Thymus (tissue), 11 donors: ENCODE measurements around the gene CYB5D1. TPM values are rescaled to one million over a fixed set of nuclear protein-coding genes. Genes with fewer than 3 reads are reported as not detected.

Experiments used
- DNase-seq, 9 donors: peaks; one replicate each; pipeline ENCODE4 v3.0.0-alpha.2; 2013; ENCODE audit warnings: low spot score in 9 of 9, low read depth in 6 of 9, missing footprints in 1 of 9
- H3K27ac ChIP-seq, 2 donors: one replicate each; pipeline ENCODE4 v1.5.1; 2013; ENCODE audit warnings: control low read depth in 1 of 2, low read depth in 1 of 2, low read length in 1 of 2, mild to moderate bottlenecking in 1 of 2, moderate library complexity in 1 of 2
- H3K27me3 ChIP-seq, 2 donors: one replicate each; pipeline ENCODE4 v1.5.1; 2013; ENCODE audit warnings: low read length in 1 of 2; ENCODE audit not compliant: control insufficient read depth in 2 of 2, insufficient read depth in 1 of 2
- H3K36me3 ChIP-seq, 2 donors: one replicate each; pipeline ENCODE4 v1.5.1; 2013; ENCODE audit warnings: low read length in 1 of 2, mild to moderate bottlenecking in 1 of 2, moderate library complexity in 1 of 2; ENCODE audit not compliant: control insufficient read depth in 2 of 2, insufficient read depth in 2 of 2
- H3K4me1 ChIP-seq, 2 donors: one replicate each; pipeline ENCODE4 v1.5.1; 2013; ENCODE audit warnings: low read length in 2 of 2; ENCODE audit not compliant: control insufficient read depth in 2 of 2, insufficient read depth in 2 of 2
- H3K4me3 ChIP-seq, 2 donors: one replicate each; pipeline ENCODE4 v1.5.1; 2013; ENCODE audit warnings: low read length in 2 of 2, control low read depth in 1 of 2, mild to moderate bottlenecking in 1 of 2
- H3K9me3 ChIP-seq, 2 donors: one replicate each; pipeline ENCODE4 v1.5.1; 2013; ENCODE audit warnings: low read length in 1 of 2, mild to moderate bottlenecking in 1 of 2; ENCODE audit not compliant: control insufficient read depth in 2 of 2, insufficient read depth in 1 of 2
- WGBS: extraction: QIAGEN DNeasy Blood & Tissue Kit; methylation state at CpG from one replicate; pipeline ENCODE4 v1.1.7; 2013; 5-methylcytosine and 5-hydroxymethylcytosine counted together
- polyA plus RNA-seq: library from polyadenylated mRNA; stranded (reverse); fragments of 200-250 nt; gene quantifications from one replicate; pipeline ENCODE4 v1.2.3, GENCODE V29; 2013
- total RNA-seq: library from RNA; stranded (reverse); fragments of 120-200 nt; gene quantifications from one replicate; pipeline ENCODE4 v1.2.4, GENCODE V29; 2013
- donor health status: healthy.

The CYB5D1 gene
- total and polyA plus RNA-seq, 2 donors: 6.0 to 8.2 TPM

DNA sequence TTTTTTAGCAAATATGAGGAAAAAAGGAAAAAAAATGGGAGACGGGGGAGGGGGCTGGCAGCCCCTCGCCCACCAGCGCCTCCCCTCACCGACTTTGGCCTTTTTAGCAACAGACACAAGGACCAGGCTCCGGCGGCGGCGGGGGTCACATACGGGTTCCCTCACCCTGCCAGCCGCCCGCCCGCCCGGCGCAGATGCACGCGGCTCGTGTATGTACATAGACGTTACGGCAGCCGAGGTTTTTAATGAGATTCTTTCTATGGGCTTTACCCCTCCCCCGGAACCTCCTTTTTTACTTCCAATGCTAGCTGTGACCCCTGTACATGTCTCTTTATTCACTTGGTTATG lies 4.1 kb upstream of the CYB5D1 start:
- Histone ChIP-seq H3K27me3 (no peaks in the 10 kb centered on the region), H3K27ac (no peak overlapping the region), H3K4me1 (peaks cover 27 to 53% of the 10 kb centered on the region in 2 donors), H3K9me3 (peaks cover 0 to 17% of the 10 kb centered on the region in 2 donors), H3K36me3 (peaks cover 67 to 68% of the 10 kb centered on the region in 2 donors), H3K4me3 (no peak overlapping the region)
- no peak for DNase-seq
- 97% methylated on average over 21 of the region's 21 CpGs for WGBS

DNA sequence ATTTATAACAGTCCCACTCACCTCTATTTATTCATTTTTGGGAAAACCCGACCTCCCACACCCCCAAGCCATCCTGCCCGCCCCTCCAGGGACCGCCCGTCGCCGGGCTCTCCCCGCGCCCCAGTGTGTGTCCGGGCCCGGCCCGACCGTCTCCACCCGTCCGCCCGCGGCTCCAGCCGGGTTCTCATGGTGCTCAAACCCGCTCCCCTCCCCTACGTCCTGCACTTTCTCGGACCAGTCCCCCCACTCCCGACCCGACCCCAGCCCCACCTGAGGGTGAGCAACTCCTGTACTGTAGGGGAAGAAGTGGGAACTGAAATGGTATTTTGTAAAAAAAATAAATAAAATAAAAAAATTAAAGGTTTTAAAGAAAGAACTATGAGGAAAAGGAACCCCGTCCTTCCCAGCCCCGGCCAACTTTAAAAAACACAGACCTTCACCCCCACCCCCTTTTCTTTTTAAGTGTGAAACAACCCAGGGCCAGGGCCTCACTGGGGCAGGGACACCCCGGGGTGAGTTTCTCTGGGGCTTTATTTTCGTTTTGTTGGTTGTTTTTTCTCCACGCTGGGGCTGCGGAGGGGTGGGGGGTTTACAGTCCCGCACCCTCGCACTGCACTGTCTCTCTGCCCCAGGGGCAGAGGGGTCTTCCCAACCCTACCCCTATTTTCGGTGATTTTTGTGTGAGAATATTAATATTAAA lies 3.6 kb upstream of the CYB5D1 start:
- Histone ChIP-seq H3K27ac (peak overlapping the region in 1 of 2 donors; percentile 33), H3K4me3 (no peak overlapping the region), H3K4me1 (peaks cover 28 to 58% of the 10 kb centered on the region in 2 donors), H3K9me3 (peaks cover 0 to 17% of the 10 kb centered on the region in 2 donors), H3K36me3 (peaks cover 61 to 62% of the 10 kb centered on the region in 2 donors), H3K27me3 (no peaks in the 10 kb centered on the region)
- WGBS: 96% methylated on average over 31 of the region's 31 CpGs
- no peak for DNase-seq

DNA sequence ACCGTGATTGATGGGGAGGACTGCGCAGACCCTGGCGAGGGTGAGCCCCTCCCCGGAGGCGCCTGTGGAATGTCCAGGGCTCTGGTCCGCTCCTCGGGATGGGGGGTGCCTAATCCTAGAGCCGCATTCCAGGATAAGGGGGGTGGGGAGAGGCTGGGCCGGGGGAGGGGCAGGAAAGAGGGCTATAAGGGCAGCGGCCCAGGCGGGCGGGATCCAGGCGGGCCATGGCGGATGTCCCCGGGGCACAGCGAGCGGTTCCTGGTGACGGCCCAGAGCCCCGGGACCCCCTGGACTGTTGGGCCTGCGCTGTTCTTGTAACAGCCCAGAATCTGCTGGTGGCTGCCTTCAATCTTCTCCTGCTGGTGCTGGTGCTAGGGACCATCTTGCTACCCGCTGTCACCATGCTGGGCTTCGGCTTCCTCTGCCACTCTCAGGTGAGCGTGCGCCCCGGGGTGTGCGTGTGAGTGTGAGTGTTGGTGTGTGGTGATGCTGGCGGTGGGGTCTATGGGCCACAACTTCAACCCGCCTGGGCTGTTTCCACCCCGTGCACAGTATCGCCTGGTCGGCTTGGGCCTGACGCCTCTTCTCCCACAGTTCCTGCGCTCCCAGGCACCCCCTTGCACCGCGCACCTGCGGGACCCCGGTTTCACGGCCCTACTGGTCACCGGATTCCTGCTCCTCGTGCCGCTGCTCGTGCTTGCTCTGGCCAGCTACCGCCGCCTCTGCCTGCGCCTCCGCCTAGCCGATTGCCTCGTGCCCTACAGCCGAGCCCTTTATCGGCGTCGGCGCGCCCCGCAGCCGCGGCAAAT lies 2.7 kb upstream of the CYB5D1 start, which contains the start of gene TMEM88:
TMEM88 (plus strand) TSS at position 216 of the 809 bp plus-strand sequence; CDS start at position 225, 9 bp downstream.
- peaks cover 0 to 17% of the 10 kb centered on the region in 2 donors for H3K9me3 ChIP-seq
- peak within 1 kb of the TSS in 1 of 2 donors; percentile 48 for H3K27ac ChIP-seq
- WGBS: 95% methylated on average over 57 of the region's 57 CpGs
- peaks cover 53 to 58% of the 10 kb centered on the region in 2 donors for H3K36me3 ChIP-seq
- no peak for DNase-seq
- H3K4me3 ChIP-seq: no peak within 1 kb of the TSS
- H3K27me3 ChIP-seq: no peaks in the 10 kb centered on the region
- peaks cover 28 to 53% of the 10 kb centered on the region in 2 donors for H3K4me1 ChIP-seq

DNA sequence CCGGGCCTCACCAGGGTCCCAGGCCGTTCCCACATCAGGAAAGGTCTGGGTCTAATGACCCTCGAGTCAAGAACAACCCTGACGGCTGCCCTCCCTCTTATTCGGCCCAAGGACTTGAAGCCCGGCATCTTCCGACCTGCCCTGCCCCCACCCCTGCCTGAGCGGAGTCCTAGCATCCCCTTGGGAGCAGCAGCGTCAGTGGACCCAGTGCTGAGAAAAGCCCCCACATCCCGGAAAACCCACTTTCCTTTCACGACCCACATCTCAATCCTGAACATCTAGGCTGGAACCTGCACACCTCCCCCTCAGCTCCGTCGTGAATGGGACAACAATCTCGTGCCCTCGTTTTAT lies 2.2 kb upstream of the CYB5D1 start:
- no peaks in the 10 kb centered on the region for H3K27me3 ChIP-seq
- peaks cover 0 to 17% of the 10 kb centered on the region in 2 donors for H3K9me3 ChIP-seq
- peak overlapping the region in 1 of 2 donors; percentile 48 for H3K27ac ChIP-seq
- DNase-seq: no peak
- 66% methylated on average over 15 of the region's 15 CpGs for WGBS
- H3K36me3 ChIP-seq: peaks cover 48 to 52% of the 10 kb centered on the region in 2 donors
- peaks cover 27 to 48% of the 10 kb centered on the region in 2 donors for H3K4me1 ChIP-seq
- H3K4me3 ChIP-seq: no peak overlapping the region

DNA sequence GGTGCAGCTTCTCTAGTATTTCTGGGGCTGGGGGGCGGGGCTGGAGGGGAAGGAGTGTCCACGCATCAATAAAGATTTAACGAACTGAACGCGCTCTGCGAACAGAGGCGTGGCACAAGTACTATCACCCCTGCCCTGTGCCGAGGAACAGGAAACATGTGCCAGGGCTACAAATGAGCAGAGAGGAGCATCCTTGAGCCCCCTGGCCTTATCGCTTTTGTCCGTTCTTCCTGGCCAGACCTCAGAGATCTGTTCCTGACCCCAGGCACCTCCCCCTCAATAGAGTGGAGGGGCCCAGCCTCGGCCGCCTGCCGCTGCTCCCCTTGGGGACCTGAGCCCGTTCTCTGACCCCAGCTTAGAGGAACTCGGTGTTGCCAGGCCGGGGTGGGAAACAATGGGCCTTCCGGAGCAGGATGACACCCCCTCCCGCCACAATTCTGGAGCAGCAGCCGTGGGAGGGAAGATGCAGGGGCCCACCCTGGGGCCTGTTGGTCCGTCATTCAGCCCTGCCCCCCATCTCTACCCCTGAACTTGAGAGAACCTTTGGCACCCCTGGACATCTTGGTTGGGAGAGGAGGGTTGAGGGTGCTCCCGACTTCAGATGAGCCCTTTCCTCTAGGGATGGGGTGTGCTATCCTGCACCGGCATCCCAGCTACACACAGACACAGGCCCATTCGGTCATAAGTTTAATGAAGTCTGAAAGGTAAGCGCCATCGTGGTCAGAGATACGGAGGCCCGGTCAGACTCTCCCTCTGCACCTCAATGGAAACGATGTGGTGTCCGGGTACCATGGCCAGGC lies 1.6 kb upstream of the CYB5D1 start:
- H3K4me1 ChIP-seq: peaks cover 21 to 43% of the 10 kb centered on the region in 2 donors

DNA sequence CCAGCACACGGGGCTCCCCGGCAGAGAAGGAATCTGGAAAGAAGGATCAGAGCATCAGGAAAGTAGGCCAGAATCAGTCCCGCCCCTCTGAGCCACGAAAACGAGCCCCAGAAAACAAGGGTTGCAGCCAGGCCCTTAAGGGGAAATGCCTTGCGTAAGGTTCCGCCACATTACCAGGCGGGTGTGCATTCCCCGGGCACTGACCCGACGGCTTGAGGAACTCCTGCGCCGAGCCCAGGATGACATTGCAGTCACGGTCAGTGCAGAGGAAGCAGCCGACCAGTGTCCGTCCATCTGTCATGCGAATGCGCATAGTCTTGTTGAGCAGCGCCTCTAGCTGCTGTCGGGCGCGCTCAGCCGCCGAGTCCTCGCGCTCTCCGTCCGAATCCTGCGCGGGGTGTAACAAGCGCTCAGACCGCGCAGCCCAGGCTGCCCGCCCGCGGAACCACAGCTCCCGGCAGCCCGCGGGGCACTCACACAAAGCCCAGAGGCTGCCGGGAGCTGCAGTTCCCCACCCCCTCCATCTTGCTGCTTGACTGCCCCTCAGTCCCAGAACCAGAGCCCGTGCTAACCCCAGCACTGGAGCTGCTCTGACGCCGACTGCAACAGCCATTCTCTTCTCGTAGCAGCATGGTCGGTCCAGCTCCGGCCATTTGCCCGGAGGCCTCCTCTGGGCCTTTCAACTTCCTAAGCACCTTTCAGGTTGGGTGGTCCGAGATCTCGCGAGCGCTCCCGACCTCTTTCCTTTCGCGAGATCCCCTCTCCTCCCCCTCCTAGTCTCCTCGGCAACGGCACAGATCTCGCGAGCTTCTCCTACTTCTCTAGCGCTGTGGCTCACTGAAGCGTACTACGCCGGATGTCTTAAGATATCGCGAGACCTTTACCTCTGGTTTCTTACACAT lies 741 bp upstream of the CYB5D1 start, which contains the start of gene NAA38:
NAA38 (minus strand) TSS at position 749 of the 902 bp plus-strand sequence; CDS start at position 653, 96 bp downstream.
- Histone ChIP-seq H3K27me3 (no peaks in the 10 kb centered on the region), H3K36me3 (peaks cover 36 to 46% of the 10 kb centered on the region in 2 donors), H3K27ac (peak within 1 kb of the TSS; percentile 98), H3K4me3 (peak within 1 kb of the TSS; percentile 69 to 96), H3K4me1 (peaks cover 16 to 35% of the 10 kb centered on the region in 2 donors), H3K9me3 (peaks cover 0 to 8% of the 10 kb centered on the region in 2 donors)
- peak; percentile 98 to 100 (median 99) for DNase-seq
- WGBS: under 1% methylated on average over 64 of the region's 64 CpGs

More for the DNA sequence above, 1.6 kb upstream of the CYB5D1 start:
- Histone ChIP-seq H3K9me3 (peaks cover 0 to 16% of the 10 kb centered on the region in 2 donors), H3K36me3 (peaks cover 43 to 48% of the 10 kb centered on the region in 2 donors), H3K4me3 (peak overlapping the region; percentile 69 to 96), H3K27me3 (no peaks in the 10 kb centered on the region), H3K27ac (peak overlapping the region; percentile 98)
- DNase-seq: no peak
- 20% methylated on average over 29 of the region's 29 CpGs for WGBS

DNA sequence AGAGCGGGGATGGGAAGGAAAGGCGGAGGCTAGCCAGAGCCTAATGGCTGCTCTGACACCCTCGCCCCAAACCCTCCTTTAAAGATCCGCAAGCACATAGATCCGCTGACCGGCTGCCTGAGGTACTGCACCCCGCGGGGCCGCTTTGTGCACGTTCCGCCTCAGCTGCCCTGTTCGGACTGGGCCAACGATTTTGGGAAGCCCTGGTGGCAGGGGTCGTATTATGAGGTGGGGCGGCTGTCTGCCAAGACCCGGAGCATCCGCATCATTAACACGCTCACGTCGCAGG lies 663 bp downstream of the CYB5D1 start:
- WGBS: 67% methylated on average over 20 of the region's 20 CpGs
- peak overlapping the region; percentile 87 to 98 for H3K27ac ChIP-seq
- peaks cover 0 to 8% of the 10 kb centered on the region in 2 donors for H3K9me3 ChIP-seq
- peaks cover 16 to 29% of the 10 kb centered on the region in 2 donors for H3K4me1 ChIP-seq
- no peak for DNase-seq
- H3K36me3 ChIP-seq: peaks cover 22 to 41% of the 10 kb centered on the region in 2 donors
- H3K4me3 ChIP-seq: peak overlapping the region; percentile 69 to 96
- no peaks in the 10 kb centered on the region for H3K27me3 ChIP-seq

DNA sequence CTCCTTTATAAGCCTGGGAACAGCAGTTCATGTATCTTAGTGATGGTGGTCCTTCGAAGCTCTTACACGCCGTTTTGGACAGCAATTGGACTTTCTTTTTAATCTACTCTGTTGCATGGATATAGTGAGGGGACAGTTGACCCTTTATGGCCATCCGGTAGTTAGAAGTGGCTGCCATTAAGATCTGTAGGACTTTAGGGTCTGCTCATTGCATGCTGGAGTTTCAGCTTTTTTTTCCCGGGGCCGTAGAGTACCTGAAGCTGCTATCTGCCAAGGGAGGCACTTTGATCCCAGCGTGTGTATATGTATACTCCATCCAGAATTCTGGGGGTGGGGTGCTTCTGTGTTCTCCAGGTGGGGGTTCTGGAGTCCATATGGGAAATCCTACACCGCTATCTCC lies 1.2 kb downstream of the CYB5D1 start:
- 96% methylated on average over 8 of the region's 8 CpGs for WGBS
- Histone ChIP-seq H3K9me3 (peaks cover 0 to 8% of the 10 kb centered on the region in 2 donors), H3K4me1 (peaks cover 16 to 29% of the 10 kb centered on the region in 2 donors), H3K27ac (no peak overlapping the region), H3K27me3 (no peaks in the 10 kb centered on the region), H3K36me3 (peaks cover 16 to 37% of the 10 kb centered on the region in 2 donors), H3K4me3 (no peak overlapping the region)
- no peak for DNase-seq
